Raji (cell line): Measurements from ENCODE around the gene CEBPG.

Experiments
- POLR2A ChIP-seq: IDR thresholded peaks from 2 replicates; pipeline ENCODE4 v1.6.1; 2011; ENCODE audit warnings: low read depth, low read length, control low read depth; ENCODE audit not compliant: insufficient read depth

Gene CEBPG

DNA sequence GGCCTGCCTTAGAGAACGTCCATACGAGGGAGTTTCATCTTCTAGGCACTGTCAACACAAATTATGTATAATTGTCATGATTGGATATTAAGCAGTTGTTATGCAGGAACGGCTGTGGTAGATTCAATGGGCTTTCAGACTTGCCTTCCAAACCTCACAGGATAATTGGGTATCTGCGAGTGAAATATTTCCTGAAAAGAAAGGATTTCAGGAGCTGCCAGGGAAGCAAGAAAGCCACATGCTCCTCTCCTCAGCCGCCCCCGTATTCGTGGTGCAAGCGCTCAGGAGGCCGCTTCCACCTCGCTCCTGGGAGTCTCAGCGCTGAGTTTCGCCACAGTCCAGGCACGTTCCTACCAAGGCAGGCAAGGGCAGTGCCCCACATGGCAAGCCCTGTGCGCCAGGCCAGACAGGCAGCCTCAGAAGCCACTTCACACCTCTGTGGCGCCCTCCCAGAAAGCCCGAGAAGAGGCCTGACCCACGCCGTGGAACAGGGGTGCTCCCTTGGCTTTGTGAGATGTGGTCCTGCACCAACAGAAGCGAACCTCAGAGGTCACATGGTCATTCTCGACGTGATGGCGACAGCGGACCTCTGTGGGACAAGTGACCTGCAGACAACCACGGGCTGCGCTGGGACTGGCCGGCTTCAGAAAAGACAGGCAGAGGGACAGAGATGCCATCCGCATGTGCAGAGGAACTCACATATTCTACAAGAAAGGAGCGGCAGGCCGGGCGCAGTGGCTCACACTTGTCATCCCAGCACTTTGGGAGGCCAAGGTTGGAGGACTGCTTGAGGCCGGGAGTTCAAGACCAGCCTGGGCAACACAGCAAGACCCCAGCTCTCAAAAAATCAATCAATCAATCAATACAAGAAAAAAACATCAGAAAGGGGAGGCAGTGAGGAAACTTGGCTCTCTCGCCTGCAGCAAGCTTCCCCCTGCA is 41.4 kb downstream of the CEBPG start:
- no peak for TF ChIP-seq POLR2A

DNA sequence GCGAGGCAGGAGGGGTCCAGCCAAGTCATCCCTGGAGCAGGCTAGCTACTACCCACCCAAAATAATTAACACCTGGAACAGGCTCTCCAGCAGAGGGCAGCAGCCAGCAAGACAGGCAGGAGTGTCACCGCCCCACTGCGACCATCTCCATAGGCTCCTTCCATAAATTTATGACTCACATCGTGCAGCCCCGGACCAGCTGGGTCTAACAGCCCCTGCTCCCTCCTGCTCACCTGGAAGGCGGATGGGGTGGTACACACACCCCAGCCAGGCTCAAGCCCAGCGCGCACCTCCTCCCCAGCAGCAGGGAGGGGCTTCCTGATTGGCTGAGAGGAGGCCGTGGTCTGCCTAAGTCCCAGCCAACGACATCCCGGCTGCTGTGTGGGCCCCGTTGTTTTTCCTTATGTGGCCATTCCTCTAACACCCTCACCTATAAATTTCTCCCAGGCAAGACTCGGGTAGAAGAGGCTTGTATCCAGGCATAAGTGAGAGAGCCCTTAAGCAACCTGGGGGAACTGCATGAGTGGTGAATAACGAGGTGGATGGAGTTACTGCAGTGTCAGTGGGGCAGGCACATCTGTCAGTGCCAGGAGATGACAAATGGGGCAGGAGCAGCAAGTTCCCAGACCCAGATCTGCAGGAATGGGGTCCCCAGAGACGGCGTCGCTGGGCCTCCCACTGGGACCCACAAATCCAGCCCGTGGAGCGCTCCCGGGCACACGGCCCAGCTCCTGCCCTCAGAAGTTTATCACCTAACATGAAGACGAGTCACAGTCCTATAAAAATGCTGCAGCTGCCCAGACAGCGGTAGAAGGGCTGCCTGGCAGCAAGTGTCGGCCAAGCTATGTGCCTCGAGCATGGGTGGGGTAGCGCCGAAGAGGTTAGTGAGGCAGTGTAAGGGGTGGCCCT is 43.1 kb downstream of the CEBPG start:
- no peak for TF ChIP-seq POLR2A

DNA sequence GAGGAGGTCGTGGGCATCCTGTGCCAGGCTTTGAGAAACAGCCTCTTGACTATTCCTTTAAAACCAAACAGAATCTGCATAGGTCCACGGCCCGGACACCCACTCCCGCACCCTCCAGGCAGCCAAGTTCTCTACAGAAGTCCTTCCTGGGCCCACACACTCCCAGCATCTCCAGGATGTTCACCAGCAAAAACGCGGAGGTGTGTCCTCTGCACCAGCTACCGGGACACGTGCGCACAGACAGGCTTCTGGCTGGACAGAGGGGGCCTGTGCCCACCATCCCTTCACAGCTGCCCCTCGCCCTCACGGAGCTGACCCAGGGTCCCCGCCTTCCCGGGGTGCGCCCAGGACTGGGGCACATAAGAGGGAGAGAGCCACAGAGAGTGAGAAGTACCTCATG is 44.2 kb downstream of the CEBPG start:
- TF ChIP-seq POLR2A = no peak

DNA sequence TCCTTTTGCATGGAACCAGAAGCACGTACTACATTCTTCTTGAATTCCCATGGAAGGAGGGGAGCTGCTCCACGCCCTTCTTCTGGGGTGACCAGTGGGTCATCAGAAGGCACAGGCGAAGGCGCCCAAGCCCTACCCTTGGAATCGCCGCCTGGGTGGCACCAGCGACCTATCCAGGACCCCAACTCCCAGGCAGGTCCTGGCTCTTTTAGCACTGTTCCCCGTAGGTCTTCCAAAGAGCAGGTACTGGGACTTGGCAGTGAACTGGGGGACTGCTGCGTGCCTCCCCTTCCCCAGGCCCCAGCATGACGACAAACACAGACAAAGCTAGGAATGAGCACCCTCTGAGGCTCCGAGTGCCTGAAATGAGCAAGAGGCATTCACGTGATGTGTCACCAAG is 45.0 kb downstream of the CEBPG start:
- TF ChIP-seq POLR2A = no peak

DNA sequence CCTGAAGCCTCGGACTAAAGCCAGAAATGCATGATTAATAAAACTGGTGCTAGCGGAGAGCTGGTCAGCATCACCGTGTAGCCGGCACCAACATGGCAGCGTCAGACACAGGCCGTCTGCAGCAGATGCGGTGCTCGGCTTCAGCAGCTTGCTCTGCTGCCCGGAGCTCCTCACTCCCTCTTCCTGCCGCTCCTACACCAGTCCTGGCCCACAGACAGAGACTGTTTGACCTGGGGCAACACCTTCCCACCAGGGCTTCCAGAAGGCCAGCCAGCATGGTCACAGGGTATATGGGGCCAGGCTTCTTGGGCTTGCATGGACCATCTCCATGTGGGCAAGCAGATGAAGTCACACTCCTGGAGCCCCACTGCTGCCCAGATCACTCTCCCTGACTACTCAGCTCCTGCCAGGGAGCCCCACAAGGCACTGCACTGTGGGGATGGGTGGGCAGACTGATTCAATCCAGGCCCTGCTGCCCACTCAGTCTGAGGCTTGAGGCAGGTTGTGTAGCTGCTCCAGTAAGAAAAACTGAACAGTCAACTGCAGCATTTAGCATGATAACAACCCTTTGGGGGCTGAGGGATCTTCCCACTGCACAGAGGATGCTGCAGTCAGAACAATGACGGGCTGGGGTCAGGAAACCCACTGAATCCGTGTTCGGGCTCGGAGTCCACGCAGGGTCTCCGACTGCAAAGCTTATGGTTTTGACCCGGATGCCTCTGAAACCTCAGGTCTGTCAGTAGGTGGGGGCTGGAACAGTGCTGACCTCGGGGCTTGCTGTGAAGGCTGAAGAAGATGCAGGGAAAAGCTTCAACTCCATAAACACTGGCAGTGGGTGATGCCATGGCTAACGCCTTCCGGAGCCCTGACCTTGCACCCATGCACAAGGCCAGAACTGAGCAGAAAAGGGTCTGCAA is 45.6 kb downstream of the CEBPG start:
- TF ChIP-seq POLR2A = no peak

DNA sequence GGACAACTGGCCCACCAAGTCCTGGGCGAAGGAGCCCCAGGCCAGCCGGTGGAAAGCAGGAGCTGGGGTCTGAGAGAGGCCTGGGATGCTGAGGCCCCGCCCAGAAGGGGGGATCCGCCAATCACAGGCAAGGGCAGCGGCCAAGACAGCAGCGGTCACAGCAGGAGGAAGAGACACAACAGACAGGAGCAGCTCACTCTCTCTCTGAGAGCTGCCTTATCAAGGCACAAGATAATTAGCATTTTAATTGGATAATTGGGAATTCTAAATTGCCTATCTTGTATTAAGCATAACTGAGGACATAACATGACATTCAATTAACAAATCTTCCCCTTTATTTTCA is 46.2 kb downstream of the CEBPG start:
- no peak for TF ChIP-seq POLR2A

DNA sequence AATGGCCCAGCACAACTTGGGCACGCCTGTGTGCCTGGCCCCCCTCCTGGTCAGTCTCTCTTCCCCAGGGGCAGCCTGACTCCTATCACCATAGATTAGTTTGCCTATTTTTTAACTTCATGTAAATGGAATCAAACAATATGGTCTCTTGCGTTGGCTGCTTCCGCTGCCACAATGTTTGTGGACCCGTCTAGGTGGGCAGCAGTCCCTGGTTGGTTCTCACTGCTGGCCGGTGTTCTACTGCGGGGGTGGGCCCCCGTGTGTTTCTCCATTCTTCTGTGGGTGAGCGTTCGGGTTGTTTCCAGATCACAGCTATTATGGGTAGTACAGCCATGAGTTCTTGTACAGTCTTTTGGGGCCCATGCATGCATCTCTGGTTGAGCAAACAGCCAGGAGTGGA is 47.3 kb downstream of the CEBPG start:
- TF ChIP-seq POLR2A = no peak

DNA sequence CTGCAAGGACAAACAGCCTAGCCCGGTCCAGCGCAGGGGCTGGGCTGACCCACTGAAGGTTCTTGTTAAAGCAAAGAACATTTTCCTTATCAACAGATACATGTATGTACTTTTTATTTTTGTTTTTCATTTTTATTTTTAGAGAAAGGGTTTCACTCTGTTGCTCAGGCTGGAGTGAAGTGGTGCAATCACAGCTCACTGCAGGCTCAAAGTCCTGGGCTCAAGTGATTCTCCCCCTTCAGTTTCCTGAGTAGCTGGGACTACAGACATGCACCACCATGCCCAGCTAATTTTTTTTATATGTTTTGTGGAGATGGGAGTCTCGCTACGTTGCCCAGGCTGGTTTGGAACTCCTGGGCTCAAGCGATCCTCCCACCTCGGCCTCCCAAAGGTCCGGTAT is 47.9 kb downstream of the CEBPG start:
- TF ChIP-seq POLR2A = no peak

DNA sequence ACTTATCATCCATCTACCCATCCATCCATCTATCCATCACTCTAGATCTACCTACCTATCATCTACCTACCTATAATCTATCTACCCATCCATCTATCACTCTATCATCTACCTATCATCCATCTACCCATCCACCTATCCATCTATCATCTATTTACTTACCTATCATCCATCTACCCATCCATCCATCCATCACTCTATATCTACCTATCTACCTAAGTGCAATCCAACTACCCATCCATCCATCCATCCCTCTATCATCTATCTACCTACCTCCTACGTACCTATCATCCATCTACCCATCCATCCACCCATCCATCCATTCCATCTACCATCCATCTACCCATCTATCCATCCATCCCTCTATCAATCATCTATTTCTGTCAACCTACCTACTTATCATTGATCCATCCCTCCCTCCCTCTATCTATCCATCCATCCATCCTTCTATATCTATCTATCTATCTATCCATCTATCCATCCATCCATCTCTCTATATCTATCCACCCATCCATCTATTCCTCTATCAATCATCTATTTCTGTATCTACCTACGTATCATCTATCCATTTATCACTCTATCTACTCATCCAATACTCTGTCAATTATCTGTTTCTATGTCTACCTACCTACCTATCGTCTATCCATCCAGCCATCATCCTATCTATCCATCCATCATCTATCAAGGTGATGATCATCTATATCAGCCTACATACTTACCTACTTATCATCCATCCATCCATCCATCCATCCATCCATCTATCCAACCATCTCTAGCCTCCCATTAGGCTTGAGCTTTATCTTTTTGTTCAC is 49.1 kb downstream of the CEBPG start:
- no peak for TF ChIP-seq POLR2A

DNA sequence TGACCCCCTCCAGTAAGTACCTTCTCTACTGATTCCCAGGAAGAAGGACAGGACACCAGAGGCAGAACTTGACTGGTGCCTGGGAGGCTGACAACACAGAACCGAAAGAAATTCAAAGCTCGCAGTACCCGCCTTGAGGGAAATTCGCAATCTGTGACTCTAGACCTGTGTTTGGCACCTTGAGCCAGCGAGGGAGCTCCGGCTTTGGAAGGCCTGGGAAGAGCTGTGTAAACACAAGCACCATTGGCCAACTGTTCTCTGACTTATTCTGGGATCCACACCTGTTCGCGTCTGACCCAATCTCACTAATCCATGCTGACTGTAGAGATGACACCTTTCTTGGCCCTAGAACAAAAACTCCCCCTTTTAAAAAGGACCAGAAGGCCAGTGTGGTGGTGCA is 50.7 kb downstream of the CEBPG start:
- TF ChIP-seq POLR2A = no peak

DNA sequence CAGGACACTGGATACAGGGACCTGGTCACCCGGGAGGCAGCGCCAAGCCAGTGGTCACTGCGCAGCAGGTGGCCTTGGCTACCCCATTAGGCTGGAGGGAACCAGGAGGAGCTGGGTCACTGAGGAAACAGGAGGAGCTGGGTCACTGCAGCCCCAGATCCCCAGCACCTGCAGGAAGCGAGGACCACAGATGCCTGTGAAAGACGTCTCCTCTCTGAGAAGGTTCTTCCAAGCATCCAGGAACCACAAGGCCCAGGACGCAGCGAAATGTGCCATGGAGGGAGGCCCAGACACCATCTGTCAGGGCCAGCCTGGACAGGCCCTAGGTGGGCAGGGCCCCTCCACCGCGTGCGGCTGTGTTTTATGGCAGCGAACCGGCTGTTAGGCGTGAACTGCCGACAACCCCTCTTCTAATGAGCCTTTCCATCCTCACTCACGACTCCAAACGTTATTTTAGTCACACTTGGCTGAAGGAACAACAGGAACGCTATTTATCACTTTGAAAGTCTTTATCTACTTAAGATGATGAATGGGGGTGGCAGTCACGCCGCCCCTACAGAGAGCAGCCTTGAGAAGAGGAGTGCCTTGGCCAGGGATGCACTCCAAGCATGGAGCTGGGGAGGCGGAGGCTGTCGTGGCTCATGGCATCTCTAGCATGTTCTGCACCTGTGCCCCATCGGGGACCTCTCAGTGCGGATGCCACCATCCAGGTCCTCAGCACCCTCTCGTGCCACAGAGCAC is 53.3 kb downstream of the CEBPG start:
- no peak for TF ChIP-seq POLR2A

DNA sequence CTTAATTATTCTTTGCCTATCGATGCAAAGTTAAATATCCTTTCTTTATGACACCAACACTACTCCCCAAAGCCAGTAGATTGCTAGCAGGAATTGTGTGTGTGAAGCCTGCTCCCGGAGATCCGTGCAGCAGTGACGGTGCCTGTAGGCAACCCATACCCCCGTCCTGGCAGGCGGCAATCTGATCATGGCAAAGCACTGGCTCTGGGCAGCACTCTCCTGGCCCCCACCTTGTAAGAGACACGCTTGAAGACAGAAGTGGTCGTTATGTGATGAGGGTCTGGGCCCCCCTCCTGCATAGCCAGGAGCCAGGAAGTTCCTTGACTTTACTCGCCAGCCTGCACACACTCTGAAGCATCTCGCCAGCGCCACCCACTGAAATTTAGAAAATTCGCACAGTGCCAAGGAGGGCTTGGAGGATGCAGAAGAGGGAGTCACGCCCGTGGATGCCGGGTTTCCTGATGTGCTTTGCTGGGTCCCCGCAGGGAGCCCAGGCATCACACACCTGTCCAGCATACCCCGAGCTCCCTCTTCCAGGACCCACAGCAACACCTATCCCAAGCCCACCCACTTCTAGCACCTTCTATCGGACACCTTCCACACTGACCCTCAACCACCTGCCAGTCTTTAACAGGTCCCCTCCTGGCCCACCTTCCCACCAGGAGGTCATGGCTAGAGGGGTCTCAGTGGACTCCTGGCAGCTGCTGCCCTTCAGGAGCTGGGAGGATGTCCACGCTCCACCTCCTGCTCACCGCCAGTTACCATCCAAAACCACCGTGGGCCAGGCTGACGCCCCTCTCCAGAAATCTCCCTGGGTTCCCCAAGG is 54.5 kb downstream of the CEBPG start:
- TF ChIP-seq POLR2A = no peak
